DMS 273 (cell line): ENCODE data around the gene CDHR3.

Experiments used
- DNase-seq: peaks from one replicate; lab custom pipeline; 2025; ENCODE audit not compliant: unreplicated experiment; lab: John Stamatoyannopoulos, UW

The CDHR3 gene

GRCh38 chr7:106061301-106061979 is 98.4 kb downstream of the CDHR3 start:
- DNase-seq: no peak

- DNase-seq: no peak
Observed at GRCh38 chr7:106062006-106062405, 98.9 kb downstream of the CDHR3 start.

DNA sequence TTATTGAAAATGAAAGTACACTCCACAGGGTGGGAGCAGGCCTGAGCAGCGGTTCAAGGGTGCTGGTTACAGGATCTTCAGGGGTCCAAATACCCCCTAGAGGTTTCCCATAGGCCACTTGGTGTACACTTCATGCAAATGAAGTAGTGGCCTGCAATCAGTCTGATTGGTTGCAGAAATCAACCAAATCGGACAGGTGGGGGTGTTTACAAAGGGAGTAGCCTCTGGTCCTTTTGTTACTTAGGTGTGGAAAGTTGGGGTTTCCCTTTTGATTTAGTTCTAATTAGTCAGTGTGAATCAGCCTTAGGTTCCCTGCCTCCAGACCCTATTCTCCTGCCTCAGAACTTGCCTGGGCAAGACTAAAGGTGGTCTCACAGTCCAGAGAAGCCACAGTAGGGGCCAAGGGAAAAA is 99.5 kb downstream of the CDHR3 start:
- DNase-seq: no peak

DNA sequence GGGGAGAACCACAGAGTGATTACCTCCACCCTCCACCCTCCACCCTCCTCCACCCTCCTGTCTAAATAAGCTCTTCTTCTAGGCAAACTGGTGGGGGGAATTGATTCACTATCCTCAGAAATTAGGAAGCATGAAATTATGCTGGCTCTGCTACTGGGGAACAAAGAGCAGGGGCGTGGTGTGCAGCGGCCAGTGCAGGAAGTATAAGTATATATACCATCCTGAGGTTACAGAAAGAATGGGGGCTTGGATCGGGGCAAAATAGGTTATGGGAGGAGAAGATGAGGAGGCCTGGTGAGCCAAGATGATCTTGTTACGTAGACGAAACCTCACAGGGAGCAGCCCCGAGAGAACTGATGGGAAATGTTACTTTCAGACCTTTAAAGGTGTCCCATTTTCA is 100.0 kb downstream of the CDHR3 start:
- DNase-seq: no peak

GRCh38 chr7:106063692-106064091 is 100.6 kb downstream of the CDHR3 start:
- no peak for DNase-seq

DNA sequence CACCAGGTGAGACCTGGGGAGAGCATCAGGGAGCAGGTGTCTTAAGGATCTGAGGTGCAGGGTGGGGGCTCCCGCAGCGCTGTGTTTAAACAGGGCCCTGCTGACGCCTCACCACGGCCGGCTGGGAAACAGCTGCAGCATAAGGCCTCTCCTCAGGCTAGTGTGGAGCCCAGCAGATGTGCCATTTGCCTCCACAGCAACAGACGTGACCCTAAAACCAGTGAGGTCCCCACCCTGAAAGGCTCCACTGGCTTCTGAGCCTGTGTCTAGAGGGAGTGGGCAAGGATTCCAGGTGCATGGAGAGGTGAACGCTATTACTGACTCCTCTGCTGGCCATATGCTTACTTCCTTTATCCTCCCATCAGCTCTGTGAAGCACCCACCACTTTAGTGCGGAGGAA is 101.3 kb downstream of the CDHR3 start:
- peak; percentile 91 for DNase-seq

DNA sequence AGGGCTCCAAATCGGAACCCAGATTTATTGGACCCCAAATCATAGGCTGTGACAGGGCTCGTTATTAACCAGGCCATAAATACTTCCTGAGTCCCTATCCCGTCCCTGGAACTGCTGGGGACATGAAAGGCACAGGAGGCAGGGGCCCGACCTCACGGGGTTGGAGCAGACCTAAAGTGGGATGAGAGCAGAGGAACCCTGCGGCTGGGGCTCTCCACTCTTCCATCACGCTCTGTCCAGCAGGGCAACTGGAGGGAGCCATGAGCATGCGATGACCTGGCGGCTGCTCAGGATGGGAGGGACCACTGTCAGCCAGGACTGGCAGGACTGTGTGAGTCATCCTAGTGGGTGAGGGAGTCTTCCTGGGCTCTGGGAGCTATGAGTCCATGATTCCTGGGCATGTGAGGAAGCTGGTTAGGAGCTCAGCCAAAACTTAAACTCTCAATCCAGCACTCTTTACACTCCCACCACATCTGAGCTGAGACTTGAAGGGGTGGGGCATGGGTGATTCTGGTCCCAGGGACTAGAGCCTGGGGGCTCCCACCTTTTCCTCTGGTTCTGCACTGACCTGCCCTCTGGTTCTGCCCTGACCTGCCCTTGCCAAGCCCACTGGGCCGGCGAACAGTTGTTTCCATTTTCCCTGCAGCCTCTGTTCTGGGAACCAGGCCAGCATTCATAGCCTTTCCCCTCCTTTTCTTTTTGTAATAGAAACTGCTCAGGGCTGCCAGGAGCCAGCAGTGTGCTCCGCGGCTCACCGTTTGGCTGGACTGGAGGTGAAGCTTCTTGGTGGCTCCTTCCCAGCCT is 101.9 kb downstream of the CDHR3 start:
- peak; percentile 97 for DNase-seq

GRCh38 chr7:106065575-106066500 is 102.8 kb downstream of the CDHR3 start:
- DNase-seq: peak; percentile 63

GRCh38 chr7:106067678-106068077 is 104.6 kb downstream of the CDHR3 start:
- DNase-seq: no peak

- DNase-seq: peak; percentile 58
Observed at GRCh38 chr7:106068538-106068961, 105.5 kb downstream of the CDHR3 start.

DNA sequence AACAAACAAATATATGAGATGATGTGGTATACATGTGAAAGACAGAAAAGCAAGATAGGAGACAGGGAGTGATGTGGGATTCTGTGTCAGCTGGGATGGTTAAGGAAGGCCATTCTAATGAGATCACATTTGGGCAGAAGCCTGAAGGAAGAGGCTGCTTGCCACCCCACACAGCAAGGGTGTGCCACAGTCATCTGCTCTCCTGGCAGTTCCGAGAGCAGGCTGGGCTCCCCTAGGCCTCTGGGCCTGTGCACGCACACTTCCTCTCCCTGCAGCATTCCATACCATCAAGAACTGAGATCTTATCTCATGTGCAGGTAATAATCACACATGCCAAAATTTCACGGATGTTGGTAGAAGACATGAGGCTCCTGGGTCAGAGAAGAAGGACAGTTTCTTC is 105.9 kb downstream of the CDHR3 start:
- DNase-seq: peak; percentile 66

GRCh38 chr7:106069471-106070200 is 106.6 kb downstream of the CDHR3 start:
- DNase-seq: peak; percentile 63

DNA sequence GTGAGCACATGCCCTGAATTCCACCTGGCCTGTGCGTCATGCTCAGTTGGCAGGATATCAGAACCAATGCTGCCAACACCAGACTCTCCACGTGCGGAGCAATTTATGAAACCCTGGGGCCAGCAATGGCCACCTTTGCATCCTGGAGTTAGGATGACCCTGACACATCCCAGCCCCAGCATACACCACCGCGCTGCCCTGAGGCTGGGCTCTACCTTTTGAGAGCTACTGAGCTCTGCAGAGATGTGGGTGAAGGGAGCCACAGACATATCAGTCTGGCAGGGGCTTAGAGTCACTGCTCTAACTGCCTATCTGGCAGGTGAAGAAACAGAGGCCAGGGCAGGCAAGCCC is 107.1 kb downstream of the CDHR3 start:
- peak; percentile 55 for DNase-seq

DNA sequence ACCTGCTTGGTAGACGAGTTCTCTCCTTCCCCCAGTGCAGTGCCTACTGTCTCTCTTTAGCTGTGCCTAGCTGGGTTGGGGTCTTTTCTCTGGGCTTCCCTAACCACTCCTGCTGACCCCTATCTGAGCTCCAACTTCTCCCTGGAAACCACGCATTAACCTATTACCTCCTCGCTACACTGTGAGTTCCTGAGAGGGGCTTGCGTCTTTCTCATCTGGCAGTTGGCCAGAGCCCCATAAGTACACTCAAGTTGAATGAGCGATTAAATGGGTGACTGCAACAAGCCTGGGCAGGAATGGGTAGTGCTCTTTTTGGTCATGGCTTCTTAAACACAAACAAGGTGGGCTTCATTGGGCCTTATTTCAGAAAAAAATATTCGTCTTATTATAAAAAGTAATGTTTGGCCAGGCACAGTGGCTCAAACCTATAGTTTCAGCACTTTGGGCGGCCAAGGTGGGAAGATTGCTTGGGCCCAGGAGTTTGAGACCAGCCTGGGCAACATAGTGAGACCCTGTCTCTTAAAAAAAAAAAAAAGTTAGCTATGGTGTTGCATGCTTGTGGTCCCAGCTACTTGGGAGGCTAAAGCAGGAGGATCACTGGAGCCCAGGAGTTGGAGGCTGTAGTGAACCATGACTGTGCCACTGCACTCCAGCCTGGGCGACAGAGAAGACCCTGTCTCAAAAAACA is 107.6 kb downstream of the CDHR3 start:
- peak; percentile 68 for DNase-seq

DNA sequence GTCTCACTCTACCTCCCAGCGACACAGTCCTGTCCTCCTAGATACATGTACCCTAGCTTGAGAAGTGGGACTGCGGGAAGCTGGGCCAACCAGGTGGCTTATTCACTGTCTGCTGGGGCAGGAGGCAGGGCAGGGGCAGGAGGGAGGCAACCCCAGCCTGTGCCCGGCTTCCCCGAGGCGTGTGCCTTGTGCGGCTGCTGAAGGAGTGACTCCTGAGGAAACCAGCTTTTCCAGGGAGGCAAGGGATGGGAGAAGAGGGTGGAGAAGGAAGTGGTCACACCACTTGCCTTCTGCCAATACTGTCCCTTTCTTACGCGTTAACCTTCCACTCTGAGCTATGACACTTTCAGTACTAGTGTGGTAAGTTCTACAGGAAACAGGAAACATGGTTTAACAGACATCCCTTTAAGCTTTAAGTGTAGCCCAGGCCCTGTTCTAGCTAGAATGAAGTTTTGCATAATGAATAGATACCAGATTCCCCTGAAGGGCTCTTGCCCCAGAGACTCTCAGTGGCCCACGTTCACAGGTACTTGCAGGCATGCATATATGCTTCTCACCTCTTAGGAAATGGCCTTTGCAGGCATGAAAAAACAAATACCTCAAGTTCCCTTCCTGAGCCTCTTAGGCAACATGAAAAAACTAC is 108.4 kb downstream of the CDHR3 start:
- DNase-seq: no peak

DNA sequence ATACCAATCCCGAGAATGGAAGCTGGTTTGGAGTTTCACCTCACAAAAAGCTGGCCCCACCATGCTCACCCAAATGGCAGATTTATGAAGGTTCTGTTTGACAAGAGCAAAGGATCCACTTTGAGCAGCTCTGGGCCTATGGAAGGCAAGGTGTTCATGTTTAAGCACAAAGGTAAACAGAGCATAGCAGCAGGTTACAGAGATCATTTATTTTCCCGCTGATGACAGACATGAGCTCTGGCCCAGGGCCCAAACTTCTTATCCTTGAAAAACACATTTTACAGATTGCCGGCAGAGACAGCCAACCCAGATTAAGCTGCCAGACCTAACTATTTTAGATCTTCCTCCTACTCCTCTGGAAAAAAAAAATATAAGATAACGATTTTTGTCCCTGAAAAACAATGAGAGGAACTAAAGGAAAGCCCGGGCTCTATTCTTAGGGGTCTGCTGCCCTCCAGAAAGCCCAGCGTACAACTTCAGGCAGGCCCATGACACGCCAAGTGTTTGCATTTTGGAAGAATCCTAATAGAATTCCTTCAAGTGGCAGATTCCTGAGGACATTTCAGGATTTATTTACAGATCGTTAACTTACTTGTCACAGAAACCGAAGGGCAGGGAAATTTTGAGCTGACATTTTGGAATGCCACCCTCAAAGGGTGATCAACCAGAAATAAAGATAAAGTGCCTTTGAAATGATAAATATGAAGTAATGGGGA is 109.1 kb downstream of the CDHR3 start:
- peak; percentile 84 for DNase-seq

DNA sequence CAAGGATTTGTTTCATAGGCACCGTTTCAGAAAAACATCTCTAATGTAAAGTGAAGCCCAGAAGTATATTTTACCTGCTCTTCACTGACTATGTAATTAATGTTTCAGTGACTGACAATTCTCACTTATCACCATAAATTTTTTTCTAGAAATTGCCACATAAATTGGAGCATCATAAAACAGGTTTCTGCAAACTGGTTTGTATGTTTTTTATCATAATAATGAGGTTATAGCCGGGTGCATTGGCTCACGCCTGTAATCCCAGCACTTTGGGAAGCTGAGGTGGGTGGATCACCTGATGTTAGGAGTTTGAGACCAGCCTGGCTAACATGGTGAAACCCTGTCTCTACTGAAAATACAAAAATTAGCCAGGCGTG is 109.6 kb downstream of the CDHR3 start:
- DNase-seq: no peak

DNA sequence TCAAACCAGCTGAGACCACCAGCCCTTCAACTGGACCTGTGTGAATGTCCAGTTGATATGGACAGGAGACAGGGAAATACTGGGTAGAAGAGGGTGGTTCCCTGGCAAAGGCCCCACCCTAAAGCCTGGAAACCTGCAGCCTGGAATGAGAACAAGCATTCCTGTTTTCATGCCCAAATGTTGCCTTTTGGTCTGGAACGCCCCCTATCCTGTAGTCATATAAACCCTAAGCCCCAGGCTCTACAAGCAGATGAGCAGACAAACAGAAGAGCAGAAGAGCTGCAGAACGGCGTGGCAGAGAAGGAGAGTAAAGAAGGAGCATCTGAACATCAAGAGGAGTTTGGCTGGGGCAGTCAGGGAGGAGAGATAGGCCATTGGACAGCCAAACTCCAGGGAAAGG is 110.6 kb downstream of the CDHR3 start:
- DNase-seq: no peak

GRCh38 chr7:106074257-106074656 is 111.2 kb downstream of the CDHR3 start:
- DNase-seq: no peak
